ENCODE data around the gene CELF2. TPM values are rescaled to one million over a fixed set of nuclear protein-coding genes. Genes with fewer than 3 reads are reported as not detected.

The CELF2 gene
- total and polyA plus RNA-seq, 10 donors, result 13.5 to 180 (median 105) TPM

DNA sequence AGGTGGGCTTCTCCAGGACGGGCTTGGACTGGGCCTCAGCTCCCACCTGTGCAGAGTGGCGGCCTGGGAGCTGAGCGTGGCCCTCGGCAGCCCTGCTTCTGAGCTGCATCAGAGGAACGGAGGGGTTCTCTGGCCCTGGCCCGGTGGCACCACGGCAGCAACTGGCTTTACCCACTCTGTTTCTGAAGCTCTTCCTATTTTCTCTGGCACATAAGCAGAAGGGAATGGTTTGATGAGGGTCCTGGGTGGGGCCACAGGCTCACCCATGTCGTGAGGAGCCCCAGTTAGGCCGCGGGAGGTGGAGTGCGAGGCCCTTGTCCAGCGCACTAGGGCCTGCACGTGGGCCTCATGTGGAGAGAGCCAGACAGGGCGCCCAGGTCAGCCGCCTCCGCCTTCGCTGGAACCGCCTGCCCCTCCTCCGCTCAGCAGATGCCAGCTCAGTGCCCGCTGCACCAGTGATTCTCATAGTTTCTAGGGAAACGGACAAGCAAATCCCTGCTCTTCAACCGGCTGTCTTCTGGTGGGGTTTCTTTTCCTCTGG lies 284.0 kb downstream of the CELF2 start:
- intact Hi-C loops (cut with DNase I; ENCODE audit: low total_unique reads), result no loop called here

GRCh38 chr10:11302181-11302580 lies 284.5 kb downstream of the CELF2 start:
- DNase-seq, result no peak
- Histone ChIP-seq H3K4me3 (no peak overlapping the region), H3K9me3 (peaks cover 0 to 17% (median 9%) of the 10 kb centered on the region in 8 donors), H3K4me1 (no peaks in the 10 kb centered on the region), H3K27ac (no peak overlapping the region), H3K36me3 (peaks cover 0 to 100% (median 77%) of the 10 kb centered on the region in 6 donors), H3K27me3 (replicated peaks in 1 of 7) (no peaks in the 10 kb centered on the region)
- TF ChIP-seq POLR2AphosphoS5 (IDR thresholded peaks at IDR 0.05) (no peak), CTCF (IDR thresholded peaks at IDR 0.05 in 8 of 11, conservative IDR thresholded peaks at IDR 0.05 in 3 of 11) (no peak), POLR2A (IDR thresholded peaks at IDR 0.05) (no peak)
- intact Hi-C loops (cut with DNase I; ENCODE audit: low total_unique reads), result no loop called here
- WGBS, 5 donors, result 95 to 96% (median 96%) methylated on average over 14 of the region's 14 CpGs

More for the DNA sequence above, 284.0 kb downstream of the CELF2 start:
- TF ChIP-seq CTCF (IDR thresholded peaks at IDR 0.05 in 8 of 11, conservative IDR thresholded peaks at IDR 0.05 in 3 of 11), result no peak
- peak in 2 of 3 donors; percentile 34 to 73 for TF ChIP-seq POLR2AphosphoS5 (IDR thresholded peaks at IDR 0.05)
- TF ChIP-seq POLR2A (IDR thresholded peaks at IDR 0.05), result no peak
- H3K27me3 ChIP-seq (replicated peaks in 1 of 7), result no peaks in the 10 kb centered on the region
- no peaks in the 10 kb centered on the region for H3K4me1 ChIP-seq
- no peak overlapping the region for H3K4me3 ChIP-seq
- H3K9me3 ChIP-seq, result peaks cover 0 to 12% (median 4%) of the 10 kb centered on the region in 8 donors
- WGBS, 5 donors, result 85 to 92% (median 91%) methylated on average over 22 of the region's 22 CpGs
- DNase-seq, result no peak
- no peak overlapping the region for H3K27ac ChIP-seq
- H3K36me3 ChIP-seq, result peaks cover 0 to 100% (median 73%) of the 10 kb centered on the region in 6 donors

DNA sequence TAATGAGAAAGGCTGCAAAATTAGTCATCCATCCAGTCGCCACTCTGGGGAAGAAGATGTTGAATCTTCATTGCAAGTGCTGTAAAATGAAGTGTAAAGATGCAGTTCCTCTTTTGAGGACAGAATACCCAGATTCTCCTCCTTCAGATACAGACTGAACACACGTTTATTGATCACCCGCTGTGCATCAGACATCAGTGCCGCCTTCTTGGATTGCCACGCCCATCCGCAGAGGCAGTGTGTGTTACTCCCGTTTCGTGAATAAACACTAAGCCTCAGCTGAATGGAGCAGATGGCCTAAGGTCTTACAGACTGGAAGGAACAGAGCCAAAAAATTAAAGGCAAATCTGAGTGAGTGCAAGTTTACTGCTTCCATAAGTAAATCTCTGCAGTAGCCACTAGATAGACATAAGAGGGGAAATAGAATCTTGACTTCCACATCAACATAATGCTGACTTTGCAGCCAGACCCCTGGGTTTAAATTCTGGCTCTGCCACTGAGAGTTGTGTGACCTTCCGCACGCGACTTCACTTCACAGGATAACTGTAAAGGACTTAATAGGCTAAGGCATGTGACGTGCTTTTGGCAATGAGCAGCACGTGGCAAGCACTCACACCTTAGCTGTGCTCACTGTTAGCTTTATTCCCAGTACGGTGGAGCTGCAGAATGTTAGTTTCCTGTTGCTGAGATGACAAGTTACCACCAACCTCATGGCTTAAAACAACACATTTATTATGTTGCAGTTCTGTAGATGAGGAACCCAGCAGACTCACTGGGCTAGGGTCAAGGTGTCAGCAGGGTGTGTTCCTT lies 285.9 kb downstream of the CELF2 start:
- peaks cover 3 to 31% (median 22%) of the 10 kb centered on the region in 8 donors for H3K9me3 ChIP-seq
- no peaks in the 10 kb centered on the region for H3K27me3 ChIP-seq (replicated peaks in 1 of 7)
- no peak for DNase-seq
- no peak overlapping the region for H3K27ac ChIP-seq
- 89 to 95% (median 92%) methylated on average over 14 of the region's 14 CpGs for WGBS, 5 donors
- TF ChIP-seq POLR2AphosphoS5 (IDR thresholded peaks at IDR 0.05) (peak in 1 of 3 donors; percentile 46), CTCF (IDR thresholded peaks at IDR 0.05 in 8 of 11, conservative IDR thresholded peaks at IDR 0.05 in 3 of 11) (no peak)
- no peaks in the 10 kb centered on the region for H3K4me1 ChIP-seq
- H3K4me3 ChIP-seq, result no peak overlapping the region
- H3K36me3 ChIP-seq, result peaks cover 0 to 100% (median 83%) of the 10 kb centered on the region in 6 donors
- intact Hi-C loops (cut with DNase I; ENCODE audit: low total_unique reads), result no loop called here

GRCh38 chr10:11304906-11305585 lies 287.4 kb downstream of the CELF2 start:
- intact Hi-C loops (cut with DNase I; ENCODE audit: low total_unique reads), result no loop called here
- Histone ChIP-seq H3K36me3 (peaks cover 0 to 100% (median 73%) of the 10 kb centered on the region in 6 donors), H3K27ac (no peak overlapping the region), H3K27me3 (replicated peaks in 1 of 7) (no peaks in the 10 kb centered on the region), H3K9me3 (peaks cover 3 to 40% (median 23%) of the 10 kb centered on the region in 8 donors), H3K4me1 (no peaks in the 10 kb centered on the region), H3K4me3 (no peak overlapping the region)
- 94 to 98% (median 96%) methylated on average over 11 of the region's 11 CpGs for WGBS, 5 donors
- no peak for DNase-seq
- no peak for TF ChIP-seq CTCF (IDR thresholded peaks at IDR 0.05 in 8 of 11, conservative IDR thresholded peaks at IDR 0.05 in 3 of 11)
- TF ChIP-seq POLR2AphosphoS5 (IDR thresholded peaks at IDR 0.05), result peak in 2 of 3 donors; percentile 29 to 36

Data from spleen (tissue), 11 donors.